Thyroid gland (tissue), 4 donors: ENCODE measurements around the gene CALU.

Source experiments
- POLR2A ChIP-seq, 2 donors: fragments of 450-650 bp; IDR thresholded peaks; one replicate each; pipeline ENCODE4 v1.6.1; 2017; ENCODE audit warnings: antibody characterized with exemption in 2 of 2, mild to moderate bottlenecking in 2 of 2, moderate library complexity in 1 of 2
- TF ChIP-seq, protein P1 (sequence below), 6 experiments: fragments of 200-600 bp in 3 of 6; fragments of 450-650 bp in 3 of 6; sonication (generic) in 3 of 6; IDR thresholded peaks; one replicate each; pipeline ENCODE4 v1.5.1; 2016 to 2019; ENCODE audit warnings: antibody characterized with exemption in 6 of 6, mild to moderate bottlenecking in 2 of 6, inconsistent platforms in 1 of 6, moderate library complexity in 1 of 6

DNA sequence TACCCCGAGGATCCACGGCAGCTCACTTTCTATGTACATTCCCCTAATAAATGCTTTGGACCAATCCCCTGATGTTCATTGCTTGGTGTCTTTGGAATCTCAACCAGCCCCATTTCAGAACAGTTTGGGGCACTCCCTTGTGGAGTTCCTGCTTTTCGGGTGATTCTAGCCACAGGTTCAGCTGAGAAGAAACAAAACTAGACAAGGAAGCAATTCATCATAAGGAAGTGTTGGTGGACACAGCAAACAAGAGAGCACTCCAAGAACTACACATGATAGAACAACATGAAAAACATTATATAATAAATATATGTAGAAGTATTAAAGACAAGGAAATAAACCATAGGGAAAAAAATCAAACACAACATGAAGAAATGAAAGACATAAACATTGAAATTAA is 46.6 kb downstream of the CALU start:
- TF ChIP-seq, protein P1, sequence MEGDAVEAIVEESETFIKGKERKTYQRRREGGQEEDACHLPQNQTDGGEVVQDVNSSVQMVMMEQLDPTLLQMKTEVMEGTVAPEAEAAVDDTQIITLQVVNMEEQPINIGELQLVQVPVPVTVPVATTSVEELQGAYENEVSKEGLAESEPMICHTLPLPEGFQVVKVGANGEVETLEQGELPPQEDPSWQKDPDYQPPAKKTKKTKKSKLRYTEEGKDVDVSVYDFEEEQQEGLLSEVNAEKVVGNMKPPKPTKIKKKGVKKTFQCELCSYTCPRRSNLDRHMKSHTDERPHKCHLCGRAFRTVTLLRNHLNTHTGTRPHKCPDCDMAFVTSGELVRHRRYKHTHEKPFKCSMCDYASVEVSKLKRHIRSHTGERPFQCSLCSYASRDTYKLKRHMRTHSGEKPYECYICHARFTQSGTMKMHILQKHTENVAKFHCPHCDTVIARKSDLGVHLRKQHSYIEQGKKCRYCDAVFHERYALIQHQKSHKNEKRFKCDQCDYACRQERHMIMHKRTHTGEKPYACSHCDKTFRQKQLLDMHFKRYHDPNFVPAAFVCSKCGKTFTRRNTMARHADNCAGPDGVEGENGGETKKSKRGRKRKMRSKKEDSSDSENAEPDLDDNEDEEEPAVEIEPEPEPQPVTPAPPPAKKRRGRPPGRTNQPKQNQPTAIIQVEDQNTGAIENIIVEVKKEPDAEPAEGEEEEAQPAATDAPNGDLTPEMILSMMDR (IDR thresholded peaks at IDR 0.05), result no peak
- no peak for TF ChIP-seq POLR2A (IDR thresholded peaks at IDR 0.05)
